ENCODE data around the gene STYXL2. TPM values are rescaled to one million over a fixed set of nuclear protein-coding genes. Genes with fewer than 3 reads are reported as not detected.

Gene STYXL2
- total and polyA plus RNA-seq, 2 of the 8 experiments (the other 6 are each of a cell fraction or from before 2014, with no cell fraction given) = 0.09 to 0.22 TPM

GRCh38 chr1:167083871-167084270 is 10.0 kb upstream of the STYXL2 start:
- Histone ChIP-seq H3K14ac (ENCODE audit: insufficient read length) (no peak overlapping the region), H2BK120ac (replicated peaks; ENCODE audit: low read depth, low read length) (no peak overlapping the region), H3K79me1 (ENCODE audit: low read depth, low read length) (no peaks in the 10 kb centered on the region), H3K23me2 (ENCODE audit: low read depth, low read length) (no peaks in the 10 kb centered on the region; the same call in 1 of the 2 replicates), H3K18ac (ENCODE audit: extremely low read depth, low read length) (no peak overlapping the region), H4K20me1 (replicated peaks in 1 of 2; ENCODE audit: control insufficient read depth in 1 of 2, insufficient read depth in 2 of 2, low read length in 2 of 2) (no peaks in the 10 kb centered on the region), H3K27ac (ENCODE audit: low read depth, low read length) (no peak overlapping the region), H4K91ac (replicated peaks; ENCODE audit: insufficient read length, low read length) (no peak overlapping the region), H3K23ac (ENCODE audit: insufficient read length) (no peak overlapping the region), H2BK15ac (ENCODE audit: low read length) (no peak overlapping the region), H3K27me3 (replicated peaks in 1 of 4; ENCODE audit: control insufficient read depth in 3 of 4, extremely low read depth in 1 of 4, insufficient read depth in 3 of 4, low read length in 3 of 4) (no peaks in the 10 kb centered on the region; a peak in 1 of 7 replicates), H3K9me3 (ENCODE audit: insufficient read depth in 2 of 2, low read depth in 1 of 2, low read length in 1 of 2) (peaks cover 0 to 4% of the 10 kb centered on the region in 2 experiments; a peak in 2 of 4 replicates), H3K79me2 (ENCODE audit: control insufficient read depth in 1 of 2, insufficient read depth in 2 of 2, low read length in 2 of 2) (no peaks in the 10 kb centered on the region), H3K4ac (replicated peaks; ENCODE audit: insufficient read length, low read depth, low read length) (no peak overlapping the region), H3K36me3 (ENCODE audit: control insufficient read depth in 2 of 4, insufficient read depth in 4 of 4, low read length in 3 of 4) (no peaks in the 10 kb centered on the region), H2BK5ac (ENCODE audit: low read depth, low read length) (no peak overlapping the region), H3K4me3 (ENCODE audit: extremely low read depth in 1 of 4, insufficient read depth in 2 of 4, low read depth in 3 of 4, low read length in 4 of 4) (no peak overlapping the region), H4K8ac (ENCODE audit: extremely low read depth, insufficient read depth, low read length) (no peak overlapping the region), H2BK20ac (ENCODE audit: low read length) (no peak overlapping the region), H2BK12ac (ENCODE audit: low read depth, low read length) (no peak overlapping the region), H3K56ac (replicated peaks; ENCODE audit: insufficient read length, low read depth, low read length) (no peak overlapping the region), H2AK5ac (ENCODE audit: low read depth, low read length) (no peak overlapping the region), H2AFZ (ENCODE audit: low read length) (no peak overlapping the region), H3K9ac (replicated peaks in 1 of 4; ENCODE audit: extremely low read depth in 1 of 4, low read depth in 3 of 4, low read length in 3 of 4) (no peak overlapping the region), H3K4me1 (replicated peaks in 1 of 4; ENCODE audit: control insufficient read depth in 3 of 4, insufficient read depth in 4 of 4, low read length in 3 of 4) (peaks cover 0 to 4% (median 0%) of the 10 kb centered on the region in 4 experiments; a peak in 3 of 7 replicates), H4K5ac (ENCODE audit: insufficient read length, low read depth, low read length) (no peak overlapping the region), H3K4me2 (ENCODE audit: insufficient read depth in 1 of 2, low read depth in 2 of 2, low read length in 2 of 2) (no peak overlapping the region)
- ChIA-PET POLR2A (ENCODE audit: partially characterized antibody) (interaction anchor here (0.5 kb wide), 1 partner anchor 41 kb away, joined by 3 read pairs; no protein-coding TSS in a partner anchor), CTCF (ENCODE audit: partially characterized antibody) (interaction anchor here (0.9 to 1.6 kb wide), 4 partner anchors 18 to 136 kb away, joined by 3 to 7 read pairs (median 4); partner anchors contain the start of gene POU2F1)
- TF ChIP-seq TAF1 (IDR thresholded peaks at IDR 0.05; ENCODE audit: low read depth, low read length) (no peak), POLR2AphosphoS5 (IDR thresholded peaks at IDR 0.05; ENCODE audit: low read depth, low read length) (no peak), RFX5 (IDR thresholded peaks at IDR 0.05; ENCODE audit: borderline replicate concordance, low read depth, low read length) (no peak), EP300 (IDR thresholded peaks at IDR 0.05; ENCODE audit: borderline replicate concordance in 1 of 2, low read depth in 2 of 2, low read length in 2 of 2) (no peak), NANOG (IDR thresholded peaks at IDR 0.05; ENCODE audit: insufficient read depth, low read depth, low read length, poor library complexity, severe bottlenecking) (no peak), SUZ12 (IDR thresholded peaks at IDR 0.05; ENCODE audit: low read length) (no peak), USF2 (IDR thresholded peaks at IDR 0.05; ENCODE audit: low read length) (no peak), ATF2 (IDR thresholded peaks at IDR 0.05; ENCODE audit: low read length) (no peak), RXRA (IDR thresholded peaks at IDR 0.05; ENCODE audit: insufficient read depth, low read depth, low read length) (no peak), HDAC2 (IDR thresholded peaks at IDR 0.05; ENCODE audit: borderline replicate concordance in 1 of 2, low read depth in 2 of 2, low read length in 2 of 2) (no peak)
- DNase-seq (ENCODE audit: low read depth in 1 of 2, low spot score in 2 of 2) = no peak
- 84% methylated on average over 3 of the region's 3 CpGs; no CpG with 5 or more reads in 1 of the 2 experiments for WGBS, 2 experiments (ENCODE audit: extremely low coverage in 1 of 2, insufficient coverage in 1 of 2, insufficient read length in 1 of 2, insufficient replicate concordance in 2 of 2, low coverage in 1 of 2, low lambda C conversion rate in 2 of 2, missing lambda C conversion rate in 1 of 2)
- FAIRE-seq = no peak
